Measurements from ENCODE around the gene ROBO3.
A peak's percentile ranks its signal among the peaks of the same experiment; 100 is the strongest.

ROBO3 gene

GRCh38 chr11:124920870-124921609, 55.8 kb downstream of the ROBO3 start:
- peak; percentile 73 for DNase-seq (ENCODE audit: low read depth)

- DNase-seq (ENCODE audit: low read depth), result no peak
These were observed 57.6 kb downstream of the ROBO3 start for GRCh38 chr11:124922831-124923230.

GRCh38 chr11:124923296-124923695, 58.1 kb downstream of the ROBO3 start:
- DNase-seq (ENCODE audit: low read depth), result no peak

GRCh38 chr11:124928942-124929665, 63.9 kb downstream of the ROBO3 start:
- DNase-seq (ENCODE audit: low read depth), result no peak

- DNase-seq (ENCODE audit: low read depth), result no peak
These were observed 65.6 kb downstream of the ROBO3 start for GRCh38 chr11:124930799-124931198.
